Right lobe of liver (tissue), 6 donors: ENCODE results near the gene GNAQ. TPM values are rescaled to one million over a fixed set of nuclear protein-coding genes. Genes with fewer than 3 reads are reported as not detected.
A peak's percentile ranks its signal among the peaks of the same experiment; 100 is the strongest.
"Not testable (repeated sequence)": the region's sequence is repeated elsewhere in the genome, so short reads cannot be mapped to it uniquely, and the experiment has no call there.

ENCODE experiments used
- ATAC-seq, 4 donors: fragments of 200-7000 bp; cut with Tn5 transposase; one replicate each; pipeline ENCODE4 v1.9.1; 2020; ENCODE audit warnings: mild to moderate bottlenecking in 4 of 4, moderate library complexity in 4 of 4
- DNase-seq, 3 donors: peaks; one replicate each; pipeline ENCODE4 v3.0.0-alpha.2; 2020
- H3K27ac ChIP-seq, 3 donors: fragments of 200-600 bp; one replicate each; pipeline ENCODE4 v1.8.0; 2022
- H3K27me3 ChIP-seq, 2 donors: fragments of 200-600 bp; one replicate each; pipeline ENCODE4 v1.8.0; 2022
- H3K36me3 ChIP-seq, 4 donors: fragments of 200-600 bp; sonication (generic) in 1 of 4; one replicate each; pipeline versions ENCODE4 v1.5.1 to v1.8.0; 2017 to 2022; ENCODE audit warnings: control low read depth in 1 of 4
- H3K4me1 ChIP-seq, 4 donors: fragments of 200-600 bp; sonication (generic) in 1 of 4; one replicate each; pipeline versions ENCODE4 v1.5.1 to v1.8.0; 2017 to 2022; ENCODE audit warnings: control low read depth in 1 of 4
- H3K4me3 ChIP-seq, 3 donors: fragments of 200-600 bp; one replicate each; pipeline ENCODE4 v1.8.0; 2022
- H3K9me3 ChIP-seq, 4 donors: fragments of 200-600 bp; sonication (generic) in 1 of 4; one replicate each; pipeline versions ENCODE4 v1.5.1 to v1.8.0; 2017 to 2022; ENCODE audit warnings: control low read depth in 1 of 4
- POLR2A ChIP-seq: fragments of 450-650 bp; IDR thresholded peaks from one replicate; pipeline ENCODE4 v1.6.1; 2017; ENCODE audit warnings: antibody characterized with exemption, mild to moderate bottlenecking
- WGBS: methylation state at CpG from one replicate; pipeline ENCODE4 v1.1.6; 2018; ENCODE audit warnings: low coverage, low lambda C conversion rate; ENCODE audit not compliant: insufficient coverage; ENCODE audit errors: missing lambda C conversion rate; 5-methylcytosine and 5-hydroxymethylcytosine counted together
- intact Hi-C, 2 donors: fragments of 100-400 bp; cut with DNase I; formaldehyde crosslinking; loops; one replicate each; pipeline versions ENCODE4 v1.11.2 to v1.14.1; 2022
- total RNA-seq, 6 experiments: library from RNA; depleted of rRNA in 2 of 6; stranded (reverse); fragments of >200 nt in 2 of 6; fragmentation: NEBNext Ultra II Directional in 3 of 6; extraction: Animal tissue kit (Norgen Biotek cat#: 25700) in 3 of 6; gene quantifications; one replicate each; pipeline versions ENCODE4 v1.1.0 to v1.2.4, GENCODE V29; 2016 to 2023
- TF ChIP-seq, protein P1 (sequence below), 4 donors: fragments of 200-600 bp in 3 of 4; fragments of 450-650 bp in 1 of 4; IDR thresholded peaks; one replicate each; pipeline versions ENCODE4 v1.5.1 to v1.8.0; 2016 to 2022; ENCODE audit warnings: antibody characterized with exemption in 4 of 4, mild to moderate bottlenecking in 2 of 4
- donor health status: DM: no; HTN: yes; CAD: no.
- donor health status: DM: no; HTN: no; CAD: no.
- donor health status: DM: no; HTN: no; CAD: no.
- donor health status: DM: no; HTN: yes; CAD: no.
- donor health status: DM: no; HTN: yes; CAD: no.

Gene GNAQ
- total RNA-seq, 6 experiments from 2014 or later = 15.8 to 28.7 (median 21.6) TPM

- H3K9me3 ChIP-seq = no peaks in the 10 kb centered on the region
Measured at GRCh38 chr9:77883133-77883532, 148.5 kb downstream of the GNAQ start.

DNA sequence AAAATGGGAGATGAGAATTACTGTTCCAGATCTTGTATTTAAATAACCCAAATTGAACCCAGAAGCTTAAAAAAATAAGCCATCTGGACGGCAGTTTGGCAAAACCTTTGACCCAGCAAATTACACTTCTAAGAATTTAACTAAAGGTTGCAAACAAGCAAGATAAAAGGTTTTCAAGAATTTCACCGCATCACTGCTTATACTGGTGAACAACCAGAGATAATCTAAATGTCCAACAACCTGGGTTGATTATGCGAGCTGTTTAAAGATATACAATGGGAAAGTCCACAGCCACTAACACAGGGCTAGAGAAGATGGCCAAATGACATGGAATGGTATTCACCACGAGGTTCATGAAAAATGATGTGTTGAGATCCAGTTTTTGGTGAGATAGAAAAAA is 149.3 kb downstream of the GNAQ start:
- no peak overlapping the region for H3K27ac ChIP-seq
- intact Hi-C loops = no loop called here
- 30% methylated on average over 4 of the region's 4 CpGs for WGBS
- DNase-seq (no peak), ATAC-seq (peak; percentile 27 to 59 (median 53))
- TF ChIP-seq, protein P1, sequence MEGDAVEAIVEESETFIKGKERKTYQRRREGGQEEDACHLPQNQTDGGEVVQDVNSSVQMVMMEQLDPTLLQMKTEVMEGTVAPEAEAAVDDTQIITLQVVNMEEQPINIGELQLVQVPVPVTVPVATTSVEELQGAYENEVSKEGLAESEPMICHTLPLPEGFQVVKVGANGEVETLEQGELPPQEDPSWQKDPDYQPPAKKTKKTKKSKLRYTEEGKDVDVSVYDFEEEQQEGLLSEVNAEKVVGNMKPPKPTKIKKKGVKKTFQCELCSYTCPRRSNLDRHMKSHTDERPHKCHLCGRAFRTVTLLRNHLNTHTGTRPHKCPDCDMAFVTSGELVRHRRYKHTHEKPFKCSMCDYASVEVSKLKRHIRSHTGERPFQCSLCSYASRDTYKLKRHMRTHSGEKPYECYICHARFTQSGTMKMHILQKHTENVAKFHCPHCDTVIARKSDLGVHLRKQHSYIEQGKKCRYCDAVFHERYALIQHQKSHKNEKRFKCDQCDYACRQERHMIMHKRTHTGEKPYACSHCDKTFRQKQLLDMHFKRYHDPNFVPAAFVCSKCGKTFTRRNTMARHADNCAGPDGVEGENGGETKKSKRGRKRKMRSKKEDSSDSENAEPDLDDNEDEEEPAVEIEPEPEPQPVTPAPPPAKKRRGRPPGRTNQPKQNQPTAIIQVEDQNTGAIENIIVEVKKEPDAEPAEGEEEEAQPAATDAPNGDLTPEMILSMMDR (IDR thresholded peaks at IDR 0.05) = no peak
- TF ChIP-seq POLR2A = no peak
- no peaks in the 10 kb centered on the region for H3K27me3 ChIP-seq
- peak overlapping the region in 1 of 3 donors; percentile 6 for H3K4me3 ChIP-seq
- no peaks in the 10 kb centered on the region for H3K9me3 ChIP-seq
- H3K36me3 ChIP-seq = no peaks in the 10 kb centered on the region
- peaks cover 0 to 22% (median 0%) of the 10 kb centered on the region in 4 donors for H3K4me1 ChIP-seq

More at GRCh38 chr9:77883133-77883532, 148.5 kb downstream of the GNAQ start:
- H3K27ac ChIP-seq = no peak overlapping the region
- TF ChIP-seq, protein P1 (IDR thresholded peaks at IDR 0.05) = no peak
- no peak for TF ChIP-seq POLR2A
- intact Hi-C loops = no loop called here
- peaks cover 0 to 22% (median 0%) of the 10 kb centered on the region in 4 donors for H3K4me1 ChIP-seq
- H3K4me3 ChIP-seq = no peak overlapping the region
- ATAC-seq = no peak
- no peaks in the 10 kb centered on the region for H3K36me3 ChIP-seq
- DNase-seq = no peak
- H3K27me3 ChIP-seq = no peaks in the 10 kb centered on the region

- intact Hi-C loops, DNase-seq, H3K9me3 ChIP-seq, H3K36me3 ChIP-seq, H3K27me3 ChIP-seq: not testable (repeated sequence)
- Histone ChIP-seq H3K27ac (peak overlapping the region in 1 of 3 donors; percentile 37), H3K4me3 (peak overlapping the region in 1 of 3 donors; percentile 6), H3K4me1 (peaks cover 0 to 22% (median 0%) of the 10 kb centered on the region in 4 donors)
- WGBS = 31% methylated on average over 3 of the region's 8 CpGs
- ATAC-seq = peak; percentile 72 to 84 (median 80)
Measured at GRCh38 chr9:77881634-77882033, 150.0 kb downstream of the GNAQ start.

DNA sequence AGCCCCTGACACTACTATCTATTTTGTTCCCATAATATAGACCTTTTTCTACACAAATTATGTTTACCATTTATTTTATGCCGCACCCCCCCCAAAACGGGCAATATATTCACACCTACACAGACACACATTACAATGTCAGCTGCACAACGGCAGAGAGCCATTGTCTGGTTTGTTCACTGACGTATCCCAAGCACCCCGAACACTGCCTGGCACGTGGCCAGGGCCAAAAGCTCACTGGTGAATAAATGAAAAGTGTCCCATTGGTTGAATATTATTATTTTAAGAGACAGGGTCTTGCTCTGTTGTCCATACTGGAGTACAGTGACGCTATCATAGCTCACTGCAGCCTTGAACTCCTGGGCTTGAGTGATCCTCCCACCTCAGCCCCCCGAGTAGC is 150.5 kb downstream of the GNAQ start:
- DNase-seq (no peak), ATAC-seq (no peak)
- Histone ChIP-seq H3K4me1 (peaks cover 0 to 22% (median 0%) of the 10 kb centered on the region in 4 donors), H3K9me3 (no peaks in the 10 kb centered on the region), H3K27ac (peak overlapping the region in 1 of 3 donors; percentile 37), H3K27me3 (no peaks in the 10 kb centered on the region), H3K4me3 (no peak overlapping the region), H3K36me3 (no peaks in the 10 kb centered on the region)
- no peak for TF ChIP-seq POLR2A
- TF ChIP-seq, protein P1 (IDR thresholded peaks at IDR 0.05) = no peak
- intact Hi-C loops = no loop called here
- 81% methylated on average over 6 of the region's 8 CpGs for WGBS

DNA sequence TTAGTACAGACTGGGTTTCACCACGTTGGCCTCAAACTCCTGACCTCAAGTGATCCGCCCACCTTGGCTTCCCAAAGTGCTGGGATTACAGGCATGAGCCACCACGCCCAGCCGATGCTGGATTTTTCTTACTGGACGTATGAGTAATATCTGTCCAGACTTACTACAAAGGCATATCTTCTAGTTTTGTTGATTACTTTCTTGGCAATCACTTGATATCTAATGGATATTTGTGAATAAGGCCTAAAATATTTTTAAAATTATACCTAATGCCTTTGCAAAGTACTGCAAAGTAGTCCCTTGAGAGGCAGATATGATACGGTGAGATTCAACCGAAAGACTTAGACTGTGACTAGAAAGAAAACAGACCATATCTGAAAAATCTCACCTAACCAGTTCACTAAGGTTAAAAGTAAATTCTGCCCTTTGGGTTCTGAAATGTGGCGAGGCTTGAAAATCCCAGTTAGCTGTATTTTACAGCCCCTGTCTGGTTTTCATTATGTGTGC is 152.1 kb downstream of the GNAQ start:
- no peak for TF ChIP-seq POLR2A
- TF ChIP-seq, protein P1 (IDR thresholded peaks at IDR 0.05) = no peak
- peaks cover 0 to 22% (median 0%) of the 10 kb centered on the region in 4 donors for H3K4me1 ChIP-seq
- 71% methylated on average over 8 of the region's 8 CpGs for WGBS
- no peaks in the 10 kb centered on the region for H3K27me3 ChIP-seq
- H3K9me3 ChIP-seq = no peaks in the 10 kb centered on the region
- H3K27ac ChIP-seq = no peak overlapping the region
- H3K36me3 ChIP-seq = no peaks in the 10 kb centered on the region
- intact Hi-C loops = no loop called here
- ATAC-seq (no peak), DNase-seq (no peak)
- no peak overlapping the region for H3K4me3 ChIP-seq

- H3K27ac ChIP-seq, H3K27me3 ChIP-seq, ATAC-seq, H3K36me3 ChIP-seq, H3K9me3 ChIP-seq, H3K4me3 ChIP-seq, intact Hi-C loops, DNase-seq: not testable (repeated sequence)
- peaks cover 0 to 22% (median 0%) of the 10 kb centered on the region in 4 donors for H3K4me1 ChIP-seq
- 56% methylated on average over 3 of the region's 5 CpGs for WGBS
Measured at GRCh38 chr9:77878793-77879192, 152.8 kb downstream of the GNAQ start.
